HG02852 (cell line): ENCODE measurements around the gene B4GALT4.
"Not testable (repeated sequence)": the region's sequence is repeated elsewhere in the genome, so short reads cannot be mapped to it uniquely, and the experiment has no call there.

Experiments
- ATAC-seq: cut with Tn5 transposase; IDR thresholded peaks from one replicate; pipeline ENCODE4 v1.9.1; 2021; ENCODE audit warnings: mild to moderate bottlenecking, moderate library complexity; ENCODE audit not compliant: unreplicated experiment

B4GALT4 gene

GRCh38 chr3:119205685-119206084 is 35.0 kb downstream of the B4GALT4 start:
- ATAC-seq, result no peak

- no peak for ATAC-seq
These were observed 35.5 kb downstream of the B4GALT4 start for GRCh38 chr3:119205209-119205608.

GRCh38 chr3:119195911-119196310 is 44.8 kb downstream of the B4GALT4 start:
- no peak for ATAC-seq

GRCh38 chr3:119195151-119195476 is 45.6 kb downstream of the B4GALT4 start:
- no peak for ATAC-seq

- no peak for ATAC-seq
These were observed 46.2 kb downstream of the B4GALT4 start for GRCh38 chr3:119194237-119195150.

- no peak for ATAC-seq
These were observed 48.9 kb downstream of the B4GALT4 start for GRCh38 chr3:119191800-119192199.

- no peak for ATAC-seq
These were observed 53.4 kb downstream of the B4GALT4 start for GRCh38 chr3:119187266-119187665.

- no peak for ATAC-seq
These were observed 55.7 kb downstream of the B4GALT4 start for GRCh38 chr3:119184796-119185570.

GRCh38 chr3:119184111-119184510 is 56.6 kb downstream of the B4GALT4 start:
- no peak for ATAC-seq

GRCh38 chr3:119181765-119182164 is 58.9 kb downstream of the B4GALT4 start:
- ATAC-seq, result no peak

- ATAC-seq, result no peak
These were observed 63.4 kb downstream of the B4GALT4 start for GRCh38 chr3:119177321-119177720.

GRCh38 chr3:119176778-119177177 is 63.9 kb downstream of the B4GALT4 start:
- ATAC-seq, result no peak

- ATAC-seq, result no peak
These were observed 64.6 kb downstream of the B4GALT4 start for GRCh38 chr3:119175872-119176756.

GRCh38 chr3:119173325-119173724 is 67.4 kb downstream of the B4GALT4 start, which contains the start of gene UPK1B:
TSS of gene UPK1B (plus strand) at chr3:119173598. CDS start at chr3:119186742, 13,144 bp downstream.
- no peak for ATAC-seq

GRCh38 chr3:119170821-119171220 is 69.9 kb downstream of the B4GALT4 start:
- ATAC-seq, result no peak

GRCh38 chr3:119164745-119165144 is 75.9 kb downstream of the B4GALT4 start:
- ATAC-seq, result not testable (repeated sequence)
